ENCODE measurements around the gene P4HB.

Gene P4HB

DNA sequence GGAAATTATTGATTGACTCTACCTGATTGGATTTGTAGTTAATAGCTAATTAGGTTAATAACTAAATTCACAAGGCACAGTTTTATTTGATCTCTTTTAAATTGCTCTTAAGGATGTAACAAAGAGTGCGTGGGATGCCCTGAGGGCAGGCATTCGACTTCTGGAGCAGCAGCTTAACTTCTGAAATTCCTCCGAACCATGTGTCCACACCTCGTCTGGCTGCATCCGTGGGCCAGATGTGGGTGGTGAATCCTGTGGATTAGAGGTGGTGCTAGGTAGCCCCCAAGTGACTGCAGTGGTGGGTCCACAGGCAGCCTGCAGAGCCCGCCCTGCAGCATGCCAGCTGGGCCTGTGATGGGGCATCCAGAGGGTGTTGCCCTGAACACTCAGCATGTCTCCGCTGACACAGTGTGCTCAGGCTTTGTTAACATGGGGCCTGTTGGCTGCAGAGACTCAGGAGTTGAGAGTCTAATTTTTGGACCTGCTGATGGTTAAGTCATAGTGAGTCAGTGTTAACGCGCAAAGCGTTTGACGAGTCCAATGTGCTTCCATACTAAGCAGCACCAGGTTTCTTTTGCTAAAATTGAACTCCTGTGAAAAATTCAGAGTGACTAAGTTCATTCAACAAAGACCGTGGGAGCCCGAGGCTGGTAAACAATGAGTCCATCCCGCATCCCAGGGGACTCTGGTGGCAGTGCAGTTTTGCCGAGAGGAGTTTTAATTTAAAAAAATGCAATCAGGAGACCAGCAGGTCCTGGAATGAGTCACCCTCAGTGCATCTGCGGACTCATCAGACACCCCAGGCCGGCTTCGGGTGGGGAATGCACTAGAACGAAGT lies 37.9 kb upstream of the P4HB start:
- no peak for DNase-seq (ENCODE audit: low spot score)

DNA sequence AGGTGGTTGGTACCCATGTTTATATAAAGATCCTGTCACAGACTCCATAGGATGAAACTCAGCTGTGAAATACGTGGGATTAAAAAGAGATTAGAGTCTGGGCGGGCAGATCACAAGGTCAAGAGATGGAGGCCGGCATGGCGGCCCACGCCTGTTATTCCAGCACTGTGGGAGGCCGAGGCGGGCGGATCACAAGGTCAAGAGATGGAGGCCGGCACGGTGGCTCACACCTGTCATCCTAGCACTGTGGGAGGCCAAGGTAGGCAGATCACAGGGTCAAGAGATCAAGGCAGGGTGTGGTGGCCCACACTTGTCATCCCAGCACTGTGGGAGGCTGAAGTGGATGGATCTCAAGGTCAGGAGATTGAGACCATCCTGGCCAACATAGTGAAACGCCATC lies 35.1 kb upstream of the P4HB start:
- DNase-seq (ENCODE audit: low spot score) = no peak

DNA sequence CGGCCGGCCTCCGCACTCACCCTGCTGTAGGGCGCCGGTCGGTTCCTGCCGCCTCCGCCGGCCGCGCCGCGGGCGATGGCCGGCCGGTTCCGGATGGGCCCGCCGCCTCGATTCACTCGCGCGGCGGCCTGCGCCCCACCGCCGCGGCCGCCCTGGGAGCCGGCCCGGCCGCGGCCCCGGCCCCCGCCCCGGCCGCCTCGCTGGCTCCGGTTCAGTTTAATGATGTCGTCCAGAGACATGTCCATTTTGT lies 30.9 kb upstream of the P4HB start:
- DNase-seq (ENCODE audit: low spot score) = no peak

DNA sequence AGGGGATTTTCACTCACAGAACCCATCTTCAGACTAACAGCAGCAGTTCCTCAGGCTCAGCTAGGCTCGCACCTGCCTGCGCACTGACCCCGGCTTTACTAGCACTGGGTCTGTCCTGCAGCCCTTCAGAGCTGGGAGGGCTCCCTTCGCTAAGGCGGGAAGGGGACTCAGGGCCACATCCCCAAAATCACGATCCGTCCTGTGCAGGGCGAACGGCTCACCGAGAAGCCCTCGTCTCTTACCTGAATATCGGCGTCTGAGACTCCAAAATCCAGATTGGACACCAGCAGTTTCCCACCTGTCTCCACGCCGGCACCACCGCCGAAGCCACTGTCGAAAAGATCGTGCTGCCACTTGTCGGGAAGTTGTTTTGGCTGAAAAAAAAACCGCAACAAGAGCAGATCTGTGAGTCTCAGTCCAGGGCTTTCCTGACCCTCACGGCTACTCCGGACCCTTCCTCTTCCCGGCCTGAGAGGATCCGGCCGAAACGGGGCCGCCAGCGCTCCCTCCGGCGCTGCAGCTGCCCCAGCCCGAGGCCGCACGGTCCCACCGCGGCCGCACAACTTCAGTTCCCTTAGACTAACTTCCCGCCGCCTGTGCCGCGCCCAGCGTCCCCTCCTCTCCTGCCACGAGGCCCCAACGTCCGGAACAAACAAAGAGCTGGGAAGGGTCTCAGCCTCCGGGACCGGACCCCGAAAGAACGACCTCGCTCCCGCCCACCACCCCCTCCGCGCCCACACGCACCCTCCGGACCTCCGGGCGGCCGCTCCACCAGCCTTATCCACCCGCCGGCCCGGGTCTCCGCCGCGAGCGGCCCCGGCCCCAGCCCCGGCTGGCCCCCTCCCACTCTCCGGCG lies 30.3 kb upstream of the P4HB start:
- DNase-seq (ENCODE audit: low spot score) = no peak

DNA sequence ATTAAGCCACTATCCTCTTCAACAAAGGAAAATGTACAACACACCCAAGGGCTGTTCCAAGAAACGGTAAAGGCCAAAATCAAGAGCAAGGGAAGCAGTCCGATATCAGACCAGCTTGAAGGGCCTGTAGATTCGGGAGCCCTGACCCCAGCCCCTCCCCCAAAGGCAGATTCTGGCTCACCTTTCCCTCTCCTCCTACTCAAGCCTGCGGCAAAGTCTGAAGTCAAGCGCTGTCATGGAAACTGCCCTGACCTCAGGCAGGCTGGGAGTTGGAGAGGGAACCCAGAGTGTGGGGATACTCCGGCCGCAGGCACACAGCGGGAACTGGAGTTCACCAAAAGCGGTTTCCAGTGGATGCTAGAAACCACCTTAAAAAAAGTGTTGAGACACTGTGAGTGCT lies 29.3 kb upstream of the P4HB start:
- no peak for DNase-seq (ENCODE audit: low spot score)

DNA sequence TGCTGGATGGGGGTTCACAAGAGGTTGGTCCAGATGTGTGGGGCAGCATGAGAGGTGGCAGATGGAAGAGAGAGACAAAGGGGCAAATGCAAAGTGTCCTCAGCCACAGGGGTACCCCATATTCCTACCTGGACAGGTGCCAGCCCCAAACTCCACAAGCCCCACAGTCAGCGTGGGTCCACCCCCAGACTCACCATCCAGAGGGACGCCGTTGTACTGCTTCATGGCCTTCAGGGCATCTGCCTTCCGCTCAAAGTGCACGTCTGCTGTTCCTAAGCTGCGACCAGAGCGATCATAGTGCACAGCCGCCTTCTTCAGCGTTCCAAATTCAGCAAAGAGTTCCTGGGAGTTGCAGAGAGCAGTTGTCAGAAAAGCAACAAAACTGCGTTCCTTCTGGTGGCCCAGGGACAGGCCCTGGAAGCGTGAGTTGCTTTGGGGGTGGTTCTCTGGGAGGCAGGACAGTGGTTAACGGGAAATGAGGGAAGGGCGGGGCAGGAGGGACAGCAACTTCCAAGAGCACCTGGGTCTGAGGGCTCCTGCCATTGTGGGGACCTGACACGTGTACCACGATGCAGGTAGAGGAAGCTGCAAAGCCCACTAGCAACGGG lies 28.8 kb upstream of the P4HB start:
- DNase-seq (ENCODE audit: low spot score) = no peak

DNA sequence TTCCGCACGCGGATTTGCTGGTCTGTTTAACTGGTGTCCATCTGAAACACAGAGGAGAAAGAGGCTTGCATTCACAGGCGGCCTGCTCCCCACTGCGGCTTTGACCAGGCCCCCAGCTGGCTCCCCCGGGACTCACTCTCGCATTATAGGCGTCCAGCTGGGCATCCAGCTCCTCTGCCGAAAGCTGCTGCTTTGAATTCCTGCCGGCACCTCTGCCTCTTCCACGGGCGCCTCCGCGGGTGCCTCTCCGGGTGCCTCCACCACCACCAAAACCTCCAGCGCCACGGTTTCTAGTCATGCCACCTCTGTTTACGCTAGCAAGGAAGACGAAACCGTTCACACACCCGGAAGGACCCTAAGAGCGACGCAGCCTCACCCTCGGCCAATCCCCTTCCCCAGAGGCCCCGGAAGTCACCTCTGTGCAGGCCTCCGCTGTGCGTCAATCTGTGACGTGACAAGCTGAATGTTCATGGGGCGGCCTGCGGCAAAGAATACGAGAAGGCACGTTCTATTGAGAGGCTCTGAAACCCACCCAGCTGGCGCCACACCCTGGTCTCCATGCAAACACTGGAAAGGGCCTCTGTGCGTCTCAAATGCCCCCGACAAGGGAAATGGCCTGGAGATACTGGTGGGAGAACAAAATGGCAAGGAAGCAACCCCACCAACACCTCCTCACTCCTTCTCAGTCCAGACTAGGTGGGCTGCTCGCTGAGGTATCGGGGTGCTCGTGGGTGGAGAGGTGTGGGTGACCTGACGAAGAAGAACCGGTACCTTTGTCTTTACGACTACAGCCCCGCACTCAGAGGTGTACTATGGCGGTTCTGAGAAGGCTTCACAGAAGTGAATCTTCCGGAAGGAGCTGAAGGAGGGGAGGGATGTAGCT lies 28.0 kb upstream of the P4HB start:
- DNase-seq (ENCODE audit: low spot score) = no peak

DNA sequence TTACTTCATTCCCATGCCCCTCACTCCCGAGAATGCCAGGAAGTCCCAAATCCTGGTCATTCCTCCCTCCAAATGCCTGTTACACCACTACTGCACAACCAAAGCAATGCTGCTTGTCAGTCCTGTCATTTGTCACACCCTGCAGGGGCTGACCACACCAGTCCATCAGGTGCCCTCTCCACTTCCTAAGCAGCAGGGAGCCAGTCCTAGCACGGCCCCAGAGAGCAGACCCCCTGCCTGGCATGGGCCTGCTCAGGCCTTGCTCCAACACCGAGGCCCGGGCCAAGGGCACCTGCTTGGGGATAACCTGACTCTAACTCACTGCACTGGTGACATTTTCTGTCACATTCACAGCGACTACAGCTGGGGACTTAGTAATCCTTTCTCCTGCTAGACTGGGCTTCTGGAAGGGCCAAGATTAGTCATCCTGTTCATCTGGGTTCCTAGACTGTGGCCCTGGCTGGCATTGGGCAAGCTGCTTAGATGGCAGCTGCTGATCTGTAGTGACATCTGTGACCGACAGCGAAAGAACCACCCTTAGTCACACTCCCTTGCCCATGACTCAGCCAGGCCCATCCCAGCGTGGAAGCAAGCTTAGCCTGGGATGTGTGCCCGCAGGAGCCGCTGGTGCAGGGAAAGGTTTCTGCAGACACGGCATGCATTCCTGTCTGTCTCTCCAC lies 25.7 kb upstream of the P4HB start:
- DNase-seq (ENCODE audit: low spot score) = no peak

DNA sequence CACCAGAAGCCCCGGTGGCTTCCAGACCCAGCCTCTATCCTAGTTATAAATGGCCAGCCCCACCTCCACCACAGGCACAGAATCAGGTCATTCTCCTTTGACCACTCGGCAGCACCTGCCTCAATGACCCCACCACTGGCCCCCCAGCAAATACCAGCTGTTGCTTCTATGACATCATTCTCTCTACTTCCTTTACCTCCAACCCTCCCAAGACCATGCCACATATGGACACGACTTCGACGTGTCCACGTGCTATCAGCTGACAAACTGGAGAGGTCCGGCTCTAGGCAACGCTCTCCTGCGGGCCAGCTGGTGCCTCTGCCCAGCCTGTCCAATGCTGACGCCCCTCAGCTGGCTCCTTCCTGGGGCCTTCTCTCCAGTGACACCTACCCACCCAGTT lies 25.1 kb upstream of the P4HB start:
- DNase-seq (ENCODE audit: low spot score) = no peak

DNA sequence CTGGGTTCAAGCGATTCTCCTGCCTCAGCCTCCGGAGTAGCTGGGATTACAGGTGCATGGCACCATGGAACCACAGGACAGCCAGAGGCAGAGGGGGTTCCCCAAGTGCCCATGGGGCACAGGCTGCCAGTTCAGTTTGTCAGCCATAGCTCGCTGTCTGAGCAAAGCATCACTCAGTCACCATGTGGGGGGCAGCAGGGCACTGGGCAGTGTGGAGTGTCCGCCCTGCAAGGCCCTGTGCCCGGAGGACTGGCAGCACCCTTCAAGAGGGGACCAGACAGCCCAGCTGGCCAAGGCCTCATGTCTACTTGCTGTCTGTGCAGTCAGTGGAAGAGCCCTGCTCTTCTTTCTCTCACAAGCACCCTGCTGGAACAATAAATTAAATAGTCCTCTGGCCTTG lies 24.6 kb upstream of the P4HB start:
- DNase-seq (ENCODE audit: low spot score) = no peak

DNA sequence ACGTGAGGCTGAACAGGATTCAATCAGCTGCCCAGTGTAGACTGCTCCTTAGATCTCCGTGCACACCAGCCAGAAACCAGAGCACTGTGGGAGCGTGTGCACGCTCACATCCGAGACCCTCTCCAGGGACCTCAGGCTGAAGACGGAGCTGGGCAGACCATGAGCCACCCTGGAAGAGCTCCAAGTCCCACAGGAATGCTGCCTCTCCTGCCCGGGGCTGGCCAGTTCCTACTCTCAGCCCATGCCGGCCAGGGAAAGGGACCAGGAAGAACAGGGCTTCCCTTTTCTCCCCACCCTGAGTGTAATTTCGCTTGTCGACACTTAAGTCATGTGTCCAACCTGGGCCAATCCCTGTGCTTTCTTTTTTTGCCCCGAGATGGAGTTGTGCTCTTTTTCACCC lies 24.2 kb upstream of the P4HB start:
- no peak for DNase-seq (ENCODE audit: low spot score)

DNA sequence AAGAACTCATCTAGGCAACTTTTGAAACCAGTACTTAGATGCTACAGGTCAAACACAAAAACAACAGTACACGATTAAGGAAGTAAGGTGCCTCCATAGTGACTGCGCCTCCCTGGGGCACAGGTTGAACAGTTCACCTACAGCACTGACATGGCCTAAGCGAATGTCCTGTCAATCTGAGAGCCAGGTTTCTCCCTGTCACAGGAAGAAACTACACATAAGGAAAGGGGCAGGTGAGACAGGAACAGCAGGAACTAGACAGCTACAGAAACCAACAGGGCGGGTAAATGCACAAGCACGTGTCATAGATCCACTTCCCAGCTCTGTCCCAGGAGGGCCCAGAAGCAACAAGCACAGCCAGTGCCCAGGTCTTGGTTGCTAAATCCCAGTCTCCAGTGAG lies 18.8 kb upstream of the P4HB start:
- no peak for DNase-seq (ENCODE audit: low spot score)

DNA sequence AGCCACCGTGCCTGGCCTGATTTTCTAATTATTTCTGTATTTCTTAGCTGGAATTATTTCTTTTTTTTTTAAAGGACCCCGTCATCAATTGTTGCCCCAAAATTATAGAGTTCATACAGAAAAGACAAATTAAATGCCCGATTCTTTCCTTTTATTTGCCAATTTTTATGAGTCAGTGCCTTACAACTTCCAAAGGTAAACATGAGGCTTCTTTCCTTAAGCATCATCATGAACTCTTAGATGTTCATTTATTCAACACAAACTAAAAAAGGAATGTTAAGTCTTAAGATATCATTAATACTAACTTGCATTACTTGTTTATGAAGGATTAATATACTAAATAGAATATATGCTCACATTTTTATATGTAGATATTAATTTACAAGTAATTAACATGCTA lies 18.0 kb upstream of the P4HB start:
- DNase-seq (ENCODE audit: low spot score) = no peak

DNA sequence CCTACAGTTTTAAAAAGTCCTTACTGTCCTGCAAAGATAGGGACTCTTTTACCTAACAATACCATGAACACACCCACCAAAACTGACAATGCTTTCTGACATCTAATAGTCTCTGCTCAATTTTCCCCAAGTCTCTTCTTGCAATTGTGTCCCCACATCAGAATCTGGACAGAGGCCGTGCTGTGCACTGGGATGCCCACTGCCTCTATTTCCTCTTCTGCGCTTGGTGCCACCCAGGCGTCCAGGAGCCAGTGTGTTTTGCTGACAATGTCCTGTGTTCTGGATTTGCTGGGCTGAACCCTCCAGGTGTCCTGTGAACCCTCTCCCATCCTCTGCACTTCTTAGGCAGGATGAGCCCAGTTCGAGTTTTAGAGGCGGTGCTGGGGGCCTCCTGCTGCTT lies 17.2 kb upstream of the P4HB start:
- no peak for DNase-seq (ENCODE audit: low spot score)

DNA sequence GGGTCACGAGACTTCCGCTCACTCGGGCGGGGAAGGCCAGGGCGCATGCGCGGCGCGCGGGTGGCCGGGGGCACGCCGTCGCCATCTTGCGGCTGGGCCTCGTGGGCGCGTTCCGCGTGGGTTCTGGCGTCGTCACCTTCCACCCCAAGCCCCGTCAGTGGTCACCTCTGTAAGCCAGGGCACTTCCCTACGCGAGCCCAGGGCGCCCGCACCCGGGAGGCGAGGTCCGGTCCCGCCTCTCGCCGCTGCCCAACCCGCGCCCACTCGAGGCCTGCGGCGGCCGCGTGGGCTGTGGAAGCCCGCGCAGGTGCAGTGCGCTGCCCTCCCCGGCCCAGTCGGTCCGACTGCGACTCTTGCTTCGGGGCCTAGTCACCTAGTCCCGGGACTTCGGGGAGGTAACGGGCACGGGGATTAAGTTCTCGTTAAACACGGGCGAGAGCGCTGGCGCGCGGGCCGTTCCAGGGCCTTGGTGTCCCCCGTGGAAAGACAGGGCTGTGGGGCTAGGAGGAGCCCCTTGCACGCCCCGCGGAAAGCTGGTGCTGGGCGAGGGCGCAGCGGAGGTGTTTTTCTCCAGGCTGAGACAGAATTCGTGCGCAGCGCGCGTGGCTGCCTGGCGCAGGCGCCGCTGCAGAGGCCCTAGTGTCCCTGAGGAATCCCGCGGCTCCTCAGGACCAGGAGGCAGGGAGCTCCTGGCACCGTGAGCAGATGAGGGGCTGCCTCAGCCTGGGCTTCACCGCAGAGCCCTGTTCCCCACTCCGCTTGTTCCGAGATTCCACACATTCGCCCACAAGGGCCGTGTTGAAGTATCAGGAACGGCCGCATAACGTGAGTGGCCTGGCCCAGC lies 11.3 kb upstream of the P4HB start:
- DNase-seq (ENCODE audit: low spot score) = peak; percentile 92

DNA sequence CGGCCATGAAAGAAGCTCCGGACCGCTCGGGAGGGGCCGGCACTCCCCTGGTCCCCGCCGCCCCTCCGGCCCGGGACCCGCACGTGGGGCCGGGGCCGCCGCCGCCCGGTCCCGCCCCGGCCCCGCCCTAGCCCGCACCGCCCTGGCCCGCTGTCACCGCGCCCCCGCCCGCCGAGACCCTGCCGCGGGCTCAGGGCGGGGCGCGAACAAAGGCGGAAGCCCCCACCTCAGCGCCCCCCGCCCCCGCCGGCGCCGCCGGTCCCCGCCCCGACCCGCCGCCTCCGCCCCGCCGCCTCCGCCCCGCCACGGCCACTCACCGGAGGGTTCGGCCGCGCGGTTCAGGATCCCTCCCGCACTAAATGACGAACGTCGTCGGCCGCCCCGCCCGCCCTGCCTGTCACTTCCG lies 10.6 kb upstream of the P4HB start, which contains the start of gene ARHGDIA:
Gene ARHGDIA, minus strand, starts transcription at position 357 of the 406 bp plus-strand sequence. CDS start 1,407 bp downstream, outside the sequence.
- no peak for DNase-seq (ENCODE audit: low spot score)

DNA sequence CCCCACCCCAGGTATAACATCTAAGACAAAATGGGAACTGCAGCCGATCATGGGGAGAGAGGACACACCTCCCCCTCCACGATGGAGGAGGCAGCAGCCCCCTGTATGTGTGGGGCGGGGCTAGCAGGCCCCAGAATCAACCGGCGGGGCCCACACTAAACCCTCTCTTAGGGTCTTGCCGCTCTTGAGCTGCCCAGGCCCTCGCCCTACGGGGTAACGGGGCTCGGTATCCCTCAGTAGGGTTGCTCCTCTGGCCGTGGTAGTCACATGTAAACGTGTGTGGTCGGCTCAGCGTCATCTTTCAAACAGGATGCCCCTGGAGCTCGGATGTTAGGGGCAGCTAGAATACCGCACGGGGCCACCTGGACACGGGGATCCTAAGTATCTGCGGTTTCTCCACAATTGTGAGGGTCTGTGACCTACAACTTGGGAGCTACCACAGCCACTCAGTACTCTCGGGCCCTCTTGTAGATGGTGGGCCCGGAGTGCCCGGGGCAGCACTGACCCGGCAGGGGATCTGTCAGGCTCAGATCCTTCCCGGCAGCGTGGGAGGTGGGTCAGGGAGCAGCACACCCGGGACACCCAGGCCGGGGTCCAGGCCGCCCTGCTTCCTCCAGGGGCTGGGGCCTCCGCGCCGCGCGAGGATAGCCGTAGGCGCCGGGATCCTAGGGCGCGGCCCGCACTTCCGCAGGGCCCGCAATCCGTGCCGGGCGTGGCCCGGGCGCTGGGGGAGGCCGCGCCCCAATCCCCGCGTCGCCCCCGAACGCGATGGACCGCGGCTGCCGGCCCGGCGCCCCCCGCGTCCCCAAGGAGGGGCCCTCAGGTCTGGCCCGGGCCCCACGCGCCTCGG lies 10.0 kb upstream of the P4HB start:
- DNase-seq (ENCODE audit: low spot score) = no peak

DNA sequence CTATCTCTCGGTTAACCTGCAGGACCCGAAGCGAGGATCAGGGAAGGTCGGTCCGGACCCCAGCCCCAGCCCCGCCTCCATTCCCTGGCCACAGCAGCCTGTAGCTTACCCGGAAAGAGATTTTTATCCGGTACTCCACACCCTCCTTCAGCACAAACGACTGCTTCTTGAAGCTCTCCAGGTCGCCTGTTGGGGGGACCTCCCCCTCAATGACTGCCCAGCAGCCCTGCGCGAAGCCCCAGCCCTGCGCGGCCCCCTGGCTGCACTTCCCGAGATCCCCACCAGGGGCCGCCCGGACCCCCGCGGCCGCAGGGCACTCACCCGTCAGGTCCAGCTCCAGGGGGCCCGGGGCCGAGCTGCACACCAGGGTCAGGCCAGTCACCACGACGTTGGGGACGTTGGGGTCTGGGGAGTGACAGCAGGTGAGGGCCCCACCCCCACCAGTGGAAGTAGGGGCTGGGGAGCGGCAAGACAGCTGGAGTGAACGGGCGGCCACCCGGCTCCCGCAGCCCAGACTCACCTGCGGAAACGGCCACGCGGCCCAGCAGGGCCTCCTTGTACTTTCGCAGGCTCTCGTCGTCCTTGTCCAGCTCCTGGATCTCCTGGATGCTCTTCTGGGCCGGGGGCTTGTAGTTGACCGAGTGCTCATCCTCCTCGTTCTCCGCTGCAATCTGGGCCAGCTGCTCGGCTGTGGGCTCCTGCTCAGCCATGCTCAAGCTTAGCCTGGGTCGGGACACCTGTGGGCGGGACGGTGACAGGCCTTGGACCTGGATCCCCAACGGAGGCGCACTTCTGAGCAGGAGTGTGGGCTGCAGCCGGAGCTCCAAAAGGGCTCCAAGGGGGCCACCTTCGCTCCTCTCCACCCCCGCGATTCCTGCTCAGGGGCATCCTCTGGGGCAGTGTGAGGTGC lies 9.1 kb upstream of the P4HB start:
- no peak for DNase-seq (ENCODE audit: low spot score)

Measured in LoVo (cell line).